ES-I3 (cell line): ENCODE measurements around the gene ATP6V1G3.

Experiments used
- H3K36me3 ChIP-seq: 2 replicates; pipeline ENCODE4 v1.6.1; 2013; ENCODE audit warnings: mild to moderate bottlenecking, low read length, control low read depth, moderate library complexity; ENCODE audit not compliant: insufficient read depth
- H3K4me1 ChIP-seq: 2 replicates; pipeline ENCODE4 v1.6.1; 2013; ENCODE audit warnings: mild to moderate bottlenecking, control low read depth, low read length; ENCODE audit not compliant: insufficient read depth
- H3K9ac ChIP-seq: 2 replicates; pipeline ENCODE4 v1.6.1; 2013; ENCODE audit warnings: low read depth, mild to moderate bottlenecking, low read length, moderate library complexity
- H3K9me3 ChIP-seq: 2 replicates; pipeline ENCODE4 v1.6.1; 2013; ENCODE audit warnings: mild to moderate bottlenecking, low read length, moderate library complexity; ENCODE audit not compliant: control insufficient read depth, insufficient read depth

Gene ATP6V1G3

DNA sequence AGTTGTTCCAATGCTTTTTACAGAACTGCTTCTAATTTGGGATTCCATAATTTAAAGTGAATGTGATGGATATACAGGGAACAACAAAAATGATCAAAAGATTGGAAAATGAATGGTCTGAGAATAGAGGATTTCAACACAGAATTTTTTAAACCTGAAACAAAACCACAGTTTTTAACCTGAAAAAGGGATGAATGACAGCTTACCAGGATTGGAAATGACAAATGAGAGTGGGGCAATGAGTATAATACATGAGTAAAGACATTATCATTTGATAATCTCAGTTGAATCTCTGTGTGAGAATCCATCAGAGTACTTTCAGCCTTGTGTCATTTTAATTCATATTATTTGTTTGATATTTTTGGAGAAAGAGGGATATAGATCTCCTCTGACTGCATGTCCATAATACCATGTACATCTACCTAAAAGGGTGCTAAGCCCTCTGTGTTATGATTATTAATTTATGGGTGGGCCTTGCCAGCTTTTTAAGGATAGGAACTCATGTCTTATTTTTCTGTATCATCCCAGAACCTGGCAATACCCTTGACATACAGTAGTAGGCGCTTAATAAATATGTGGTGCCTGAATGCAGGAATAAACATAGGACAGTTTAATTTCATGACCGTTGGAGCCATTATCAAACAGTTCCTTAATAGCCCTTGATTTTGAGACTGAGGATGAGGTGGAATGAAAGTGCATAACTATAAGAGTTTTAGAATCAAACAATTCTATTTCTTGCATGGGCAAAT, 12.4 kb upstream of the ATP6V1G3 start:
- no peaks in the 10 kb centered on the region for H3K4me1 ChIP-seq
- H3K9me3 ChIP-seq = no peaks in the 10 kb centered on the region
- no peak overlapping the region for H3K9ac ChIP-seq
- H3K36me3 ChIP-seq = no peaks in the 10 kb centered on the region

GRCh38 chr1:198550941-198551524, 10.6 kb upstream of the ATP6V1G3 start:
- Histone ChIP-seq H3K9ac (no peak overlapping the region), H3K9me3 (no peaks in the 10 kb centered on the region), H3K36me3 (no peaks in the 10 kb centered on the region), H3K4me1 (no peaks in the 10 kb centered on the region)

DNA sequence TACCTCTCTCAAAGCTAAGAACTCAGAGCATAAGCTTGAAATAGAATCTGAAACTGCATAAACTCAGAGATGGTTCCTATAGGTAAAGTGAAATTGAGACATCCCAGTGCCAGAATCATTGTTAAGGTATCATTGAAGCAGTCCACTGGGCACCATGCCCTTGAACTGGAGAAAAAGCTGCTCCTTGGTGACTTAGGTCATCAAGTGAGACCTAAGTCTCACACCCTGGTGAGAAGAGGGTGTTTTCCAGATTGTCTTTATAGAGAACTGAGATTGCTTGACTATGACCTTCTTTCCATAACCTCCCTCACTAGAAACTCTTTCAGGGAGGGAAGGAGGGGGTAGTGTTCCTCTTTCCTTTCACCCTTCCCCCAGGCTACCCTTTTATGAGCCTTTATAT, 9.4 kb upstream of the ATP6V1G3 start:
- no peaks in the 10 kb centered on the region for H3K4me1 ChIP-seq
- no peaks in the 10 kb centered on the region for H3K9me3 ChIP-seq
- no peak overlapping the region for H3K9ac ChIP-seq
- no peaks in the 10 kb centered on the region for H3K36me3 ChIP-seq

- Histone ChIP-seq H3K9ac (no peak overlapping the region), H3K9me3 (no peaks in the 10 kb centered on the region), H3K36me3 (no peaks in the 10 kb centered on the region), H3K4me1 (no peaks in the 10 kb centered on the region)
These were observed 8.4 kb upstream of the ATP6V1G3 start for GRCh38 chr1:198548890-198549289.

- Histone ChIP-seq H3K36me3 (no peaks in the 10 kb centered on the region), H3K9ac (no peak overlapping the region), H3K4me1 (no peaks in the 10 kb centered on the region), H3K9me3 (no peaks in the 10 kb centered on the region)
These were observed 4.7 kb upstream of the ATP6V1G3 start for GRCh38 chr1:198545156-198545555.

DNA sequence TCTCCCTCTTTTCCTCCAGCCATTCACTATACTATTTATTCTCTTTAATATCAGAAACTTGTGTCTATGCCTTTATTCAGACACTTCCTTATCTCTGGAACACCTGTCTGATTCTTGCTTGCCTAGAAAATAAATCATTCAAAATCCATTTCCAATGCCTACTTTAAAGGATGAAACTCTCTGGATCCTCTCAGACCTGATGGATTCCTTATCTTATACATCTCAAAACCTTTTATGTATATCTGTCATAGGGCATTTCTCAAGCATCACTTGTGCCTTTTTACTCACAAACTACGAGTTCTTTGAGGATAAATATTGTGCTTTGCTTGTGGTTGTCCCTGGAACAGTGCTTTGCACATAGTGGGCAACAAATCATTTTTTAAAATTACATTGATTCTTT, 3.8 kb upstream of the ATP6V1G3 start:
- Histone ChIP-seq H3K4me1 (no peaks in the 10 kb centered on the region), H3K9ac (no peak overlapping the region), H3K36me3 (no peaks in the 10 kb centered on the region), H3K9me3 (no peaks in the 10 kb centered on the region)

GRCh38 chr1:198543670-198544260, 3.3 kb upstream of the ATP6V1G3 start:
- no peaks in the 10 kb centered on the region for H3K9me3 ChIP-seq
- H3K36me3 ChIP-seq = no peaks in the 10 kb centered on the region
- H3K9ac ChIP-seq = no peak overlapping the region
- no peaks in the 10 kb centered on the region for H3K4me1 ChIP-seq

DNA sequence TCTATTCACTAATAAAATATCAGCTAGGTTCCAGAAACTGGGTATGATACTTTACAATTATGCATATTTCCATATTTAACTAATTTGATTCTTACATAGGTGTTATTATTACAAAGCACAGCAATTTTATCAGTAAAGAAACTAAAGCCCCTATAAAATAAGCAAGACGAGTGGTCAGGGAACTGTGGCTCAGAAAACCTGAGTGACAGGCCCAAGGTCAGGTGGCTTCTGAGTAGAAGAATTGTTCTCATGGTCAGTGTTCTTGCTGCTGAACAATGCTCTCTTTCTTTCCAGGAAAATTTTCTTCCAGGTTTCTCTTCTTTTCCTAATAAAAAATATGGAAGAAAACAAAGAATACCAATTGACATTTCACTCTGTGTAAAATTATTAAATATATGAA, 2.2 kb upstream of the ATP6V1G3 start:
- H3K4me1 ChIP-seq = no peaks in the 10 kb centered on the region
- no peak overlapping the region for H3K9ac ChIP-seq
- H3K36me3 ChIP-seq = no peaks in the 10 kb centered on the region
- no peaks in the 10 kb centered on the region for H3K9me3 ChIP-seq

DNA sequence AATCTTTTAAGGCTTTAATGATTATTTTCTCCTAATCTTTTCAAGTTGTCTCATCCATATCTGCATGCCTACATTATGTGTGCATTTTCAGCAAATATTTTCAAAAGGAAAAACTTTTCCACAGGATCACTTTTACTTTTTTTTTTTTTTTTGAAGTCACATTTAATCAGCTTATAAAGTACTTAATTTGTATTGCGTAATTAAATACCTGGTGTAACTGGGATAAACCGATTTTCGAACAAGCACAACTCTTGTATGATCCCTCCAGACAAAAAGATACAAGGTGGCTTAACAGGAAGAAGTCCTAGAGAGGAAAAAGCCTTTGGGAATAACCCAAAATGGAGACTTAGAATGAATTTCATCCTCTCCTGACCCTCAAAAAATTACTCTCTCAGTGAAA, 1.3 kb upstream of the ATP6V1G3 start:
- Histone ChIP-seq H3K9me3 (no peaks in the 10 kb centered on the region), H3K36me3 (no peaks in the 10 kb centered on the region), H3K4me1 (no peaks in the 10 kb centered on the region), H3K9ac (no peak overlapping the region)

GRCh38 chr1:198538579-198539364, 1.7 kb downstream of the ATP6V1G3 start:
- no peaks in the 10 kb centered on the region for H3K9me3 ChIP-seq
- H3K36me3 ChIP-seq = no peaks in the 10 kb centered on the region
- no peaks in the 10 kb centered on the region for H3K4me1 ChIP-seq
- H3K9ac ChIP-seq = no peak overlapping the region

- Histone ChIP-seq H3K9me3 (no peaks in the 10 kb centered on the region), H3K36me3 (no peaks in the 10 kb centered on the region), H3K9ac (no peak overlapping the region), H3K4me1 (no peaks in the 10 kb centered on the region)
These were observed 4.8 kb downstream of the ATP6V1G3 start for GRCh38 chr1:198535631-198536030.

DNA sequence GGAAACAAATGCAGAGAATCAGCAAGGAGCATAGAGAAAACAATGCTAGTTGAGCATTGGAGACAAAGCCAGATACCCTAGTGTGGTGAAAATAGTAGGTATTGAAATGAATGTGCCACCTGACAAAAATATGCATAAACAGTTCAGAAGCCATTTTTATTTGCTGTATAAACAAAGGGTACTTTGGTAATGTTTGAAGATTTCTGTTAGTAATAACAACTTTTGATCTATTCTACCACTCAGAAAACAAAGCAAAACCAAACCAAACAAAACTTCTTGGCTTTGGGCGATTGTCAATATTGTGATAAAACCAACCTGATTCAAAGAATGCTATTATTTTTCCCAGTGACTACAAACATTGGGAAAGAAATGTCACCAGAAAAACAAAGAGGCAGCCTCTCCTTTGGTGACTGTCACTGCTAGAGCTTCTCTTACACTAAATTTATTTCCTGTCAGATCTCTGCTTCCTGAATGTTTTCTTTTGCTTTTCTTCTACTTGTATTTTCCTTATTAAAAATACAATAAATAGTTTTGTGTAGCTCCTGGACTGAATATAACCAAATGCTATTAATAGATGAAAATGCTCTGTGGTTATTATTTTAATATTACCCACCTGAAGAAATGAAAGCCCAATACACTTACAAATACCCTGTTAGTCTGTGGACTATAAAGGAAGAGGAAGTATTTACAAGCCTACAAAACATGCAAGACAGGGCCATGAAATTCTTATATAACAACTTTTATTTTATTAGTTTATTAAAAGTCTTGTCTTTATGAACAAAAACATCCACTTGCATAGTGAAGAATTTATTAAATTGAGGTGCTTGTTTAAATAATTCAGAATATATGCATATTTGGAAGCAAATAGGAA, 5.7 kb downstream of the ATP6V1G3 start:
- no peak overlapping the region for H3K9ac ChIP-seq
- H3K36me3 ChIP-seq = no peaks in the 10 kb centered on the region
- H3K4me1 ChIP-seq = no peaks in the 10 kb centered on the region
- H3K9me3 ChIP-seq = no peaks in the 10 kb centered on the region

GRCh38 chr1:198531891-198532290, 8.6 kb downstream of the ATP6V1G3 start:
- Histone ChIP-seq H3K9me3 (no peaks in the 10 kb centered on the region), H3K9ac (no peak overlapping the region), H3K4me1 (no peaks in the 10 kb centered on the region), H3K36me3 (no peaks in the 10 kb centered on the region; the same call in 1 of the 2 replicates)

GRCh38 chr1:198530953-198531352, 9.5 kb downstream of the ATP6V1G3 start:
- no peak overlapping the region for H3K9ac ChIP-seq
- H3K9me3 ChIP-seq = no peaks in the 10 kb centered on the region
- H3K4me1 ChIP-seq = no peaks in the 10 kb centered on the region
- H3K36me3 ChIP-seq = no peaks in the 10 kb centered on the region; the same call in 1 of the 2 replicates
